Astrocyte of the spinal cord (primary cell): ENCODE results near the gene COG5.
A peak's percentile ranks its signal among the peaks of the same experiment; 100 is the strongest.

Experiments
- DNase-seq: peaks from one replicate; pipeline ENCODE4 v3.0.0; 2011; ENCODE audit warnings: low read depth, low spot score
- H3K4me3 ChIP-seq: 2 replicates; pipeline ENCODE4 v1.5.1; 2011; ENCODE audit warnings: low read depth, mild to moderate bottlenecking, low read length, moderate library complexity
- in situ Hi-C: cut with HindIII; loops from 2 replicates; pipeline ENCODE4 v1.10.0; 2017; ENCODE audit warnings: low sequenced_read_pairs
- TF ChIP-seq, protein P1 (sequence below): IDR thresholded peaks from 2 replicates; pipeline ENCODE4 v1.5.1; 2012; ENCODE audit warnings: low read depth, mild to moderate bottlenecking, low read length, inconsistent platforms

Gene COG5

DNA sequence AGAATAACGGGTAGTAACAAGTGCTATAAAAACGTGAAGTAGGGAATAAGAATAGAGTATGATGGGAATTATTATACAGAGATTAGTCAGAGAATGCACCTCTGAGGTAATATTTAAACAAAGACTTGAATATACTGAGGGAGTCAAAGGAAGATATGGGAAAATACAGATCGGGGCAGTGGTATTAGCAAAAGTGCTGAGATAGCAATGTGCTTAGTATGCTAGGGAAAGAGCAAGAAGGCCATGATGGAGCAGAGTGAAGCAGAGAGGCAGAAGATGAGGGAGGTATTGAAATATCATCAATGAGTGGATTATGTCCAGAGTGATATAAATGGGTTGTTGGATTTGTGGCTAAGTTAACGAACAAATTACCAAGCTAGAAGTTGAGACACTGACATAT, 190.4 kb downstream of the COG5 start:
- TF ChIP-seq, protein P1, sequence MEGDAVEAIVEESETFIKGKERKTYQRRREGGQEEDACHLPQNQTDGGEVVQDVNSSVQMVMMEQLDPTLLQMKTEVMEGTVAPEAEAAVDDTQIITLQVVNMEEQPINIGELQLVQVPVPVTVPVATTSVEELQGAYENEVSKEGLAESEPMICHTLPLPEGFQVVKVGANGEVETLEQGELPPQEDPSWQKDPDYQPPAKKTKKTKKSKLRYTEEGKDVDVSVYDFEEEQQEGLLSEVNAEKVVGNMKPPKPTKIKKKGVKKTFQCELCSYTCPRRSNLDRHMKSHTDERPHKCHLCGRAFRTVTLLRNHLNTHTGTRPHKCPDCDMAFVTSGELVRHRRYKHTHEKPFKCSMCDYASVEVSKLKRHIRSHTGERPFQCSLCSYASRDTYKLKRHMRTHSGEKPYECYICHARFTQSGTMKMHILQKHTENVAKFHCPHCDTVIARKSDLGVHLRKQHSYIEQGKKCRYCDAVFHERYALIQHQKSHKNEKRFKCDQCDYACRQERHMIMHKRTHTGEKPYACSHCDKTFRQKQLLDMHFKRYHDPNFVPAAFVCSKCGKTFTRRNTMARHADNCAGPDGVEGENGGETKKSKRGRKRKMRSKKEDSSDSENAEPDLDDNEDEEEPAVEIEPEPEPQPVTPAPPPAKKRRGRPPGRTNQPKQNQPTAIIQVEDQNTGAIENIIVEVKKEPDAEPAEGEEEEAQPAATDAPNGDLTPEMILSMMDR, result no peak
- DNase-seq, result no peak

DNA sequence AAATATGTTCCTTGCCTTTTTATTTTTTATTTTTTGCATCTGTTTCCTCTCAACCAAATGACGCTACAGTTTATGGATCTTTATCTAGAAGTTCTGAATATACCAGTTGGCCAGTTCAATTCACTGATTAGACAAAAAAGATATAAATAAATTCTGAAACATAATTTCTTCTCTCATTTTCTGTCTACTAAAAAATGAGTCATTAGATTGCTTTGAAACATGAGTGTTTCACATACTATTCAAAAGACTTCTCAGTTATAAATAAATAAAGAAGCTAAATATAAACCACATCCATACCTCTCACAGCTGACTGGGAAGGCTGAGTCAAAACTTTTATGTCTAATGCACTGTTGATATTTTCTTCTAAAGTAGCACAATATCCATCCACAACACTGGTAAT, 191.4 kb downstream of the COG5 start:
- H3K4me3 ChIP-seq, result no peak overlapping the region
- in situ Hi-C loops, result no loop called here
- peak; percentile 55 for DNase-seq
- TF ChIP-seq, protein P1, result no peak

More for the DNA sequence above, 190.4 kb downstream of the COG5 start:
- H3K4me3 ChIP-seq, result no peak overlapping the region
- in situ Hi-C loops, result no loop called here

DNA sequence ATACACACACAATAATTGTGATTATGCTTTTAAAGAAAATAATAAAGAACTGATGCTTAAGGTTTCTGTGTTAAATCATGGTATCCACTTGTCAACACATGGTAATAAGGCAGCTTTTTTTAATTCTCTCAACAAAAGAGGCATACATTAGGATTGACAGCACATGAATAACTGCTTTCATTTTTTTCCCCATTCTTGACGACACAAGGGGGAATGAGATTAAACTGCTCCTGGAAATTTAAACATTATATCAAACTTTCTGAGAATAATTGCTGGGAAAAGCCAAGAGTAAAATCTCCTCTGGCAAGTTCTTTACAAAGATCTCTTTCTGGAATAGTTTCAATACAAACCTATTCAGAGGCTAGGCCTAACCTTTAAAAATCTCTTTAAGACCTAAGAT, 192.9 kb downstream of the COG5 start:
- in situ Hi-C loops, result no loop called here
- no peak for DNase-seq
- no peak overlapping the region for H3K4me3 ChIP-seq
- TF ChIP-seq, protein P1, result no peak

DNA sequence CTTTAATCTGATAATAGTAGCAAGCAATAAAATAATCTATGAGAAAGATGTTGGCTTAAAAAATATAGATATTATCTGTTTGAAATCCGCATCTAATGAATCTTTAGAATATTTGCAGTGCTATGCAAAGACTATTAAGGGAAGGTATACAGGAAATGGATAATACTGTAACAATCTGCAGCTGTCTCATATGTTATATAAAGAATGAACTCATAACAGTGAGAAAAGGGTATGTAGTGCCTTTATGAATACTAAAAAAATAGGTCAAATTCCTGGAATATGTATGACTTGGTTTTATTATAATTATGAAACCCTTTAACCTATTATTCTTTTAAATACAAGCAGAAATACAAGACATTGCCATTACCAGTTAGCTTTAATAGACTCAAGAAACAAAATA, 198.9 kb downstream of the COG5 start:
- DNase-seq, result no peak
- in situ Hi-C loops, result no loop called here
- TF ChIP-seq, protein P1, result no peak
- H3K4me3 ChIP-seq, result no peak overlapping the region

DNA sequence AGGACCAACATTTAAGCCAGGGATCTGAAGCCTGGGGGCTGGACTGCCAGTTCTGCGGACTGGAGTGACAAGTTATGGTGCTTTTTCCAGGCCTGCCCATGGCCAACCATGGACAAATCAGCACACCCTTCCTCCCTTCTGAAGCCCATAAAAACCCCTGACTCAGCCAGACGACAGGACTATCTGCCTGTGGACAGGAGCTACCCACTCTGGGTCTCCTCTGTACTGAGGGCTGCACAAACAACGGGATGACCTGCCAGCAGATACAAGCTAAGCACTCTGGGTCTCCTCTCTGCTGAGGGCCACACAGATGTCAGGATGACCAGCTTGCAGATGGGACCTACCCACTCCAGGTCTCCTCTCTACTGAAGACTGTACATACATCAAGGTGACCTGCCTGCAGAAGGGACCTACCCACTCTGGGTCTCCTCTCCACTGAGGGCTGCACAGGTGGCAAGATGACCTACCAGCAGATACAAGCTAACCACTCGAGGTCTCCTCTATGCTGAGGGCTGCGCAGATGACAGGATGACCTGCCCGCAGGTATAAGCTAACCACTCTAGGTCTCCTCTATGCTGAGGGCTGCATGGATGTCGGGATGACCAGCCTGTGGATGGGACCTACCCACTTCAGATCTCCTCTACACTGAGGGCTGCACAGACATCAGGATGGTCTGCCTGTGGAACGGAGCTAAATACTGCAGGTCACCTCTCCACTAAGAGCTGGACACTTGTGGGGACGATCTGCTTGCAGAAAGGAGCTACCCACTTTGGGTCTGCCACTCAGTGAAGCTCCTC, 204.0 kb downstream of the COG5 start:
- in situ Hi-C loops, result no loop called here
- no peak overlapping the region for H3K4me3 ChIP-seq
- TF ChIP-seq, protein P1, result no peak
- DNase-seq, result no peak

DNA sequence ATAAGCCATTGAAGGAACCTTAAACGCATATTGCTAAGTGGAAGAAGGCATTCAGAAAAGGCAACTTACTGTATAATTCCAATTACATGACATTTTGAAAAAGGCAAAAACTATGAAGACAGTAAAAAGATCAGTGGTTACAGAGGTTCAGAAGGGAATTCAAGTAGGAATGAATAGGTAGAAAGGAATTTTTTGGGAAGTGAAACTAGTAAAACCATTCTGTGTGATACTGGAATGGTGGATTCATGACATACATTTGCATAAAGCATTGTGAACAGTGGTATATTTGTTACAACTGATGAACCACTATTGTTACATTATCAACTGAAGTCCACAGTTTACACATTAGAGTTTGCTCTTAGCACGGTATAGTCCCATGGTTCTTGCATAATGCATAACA, 208.1 kb downstream of the COG5 start:
- TF ChIP-seq, protein P1, result no peak
- in situ Hi-C loops, result no loop called here
- H3K4me3 ChIP-seq, result no peak overlapping the region
- DNase-seq, result peak; percentile 25

DNA sequence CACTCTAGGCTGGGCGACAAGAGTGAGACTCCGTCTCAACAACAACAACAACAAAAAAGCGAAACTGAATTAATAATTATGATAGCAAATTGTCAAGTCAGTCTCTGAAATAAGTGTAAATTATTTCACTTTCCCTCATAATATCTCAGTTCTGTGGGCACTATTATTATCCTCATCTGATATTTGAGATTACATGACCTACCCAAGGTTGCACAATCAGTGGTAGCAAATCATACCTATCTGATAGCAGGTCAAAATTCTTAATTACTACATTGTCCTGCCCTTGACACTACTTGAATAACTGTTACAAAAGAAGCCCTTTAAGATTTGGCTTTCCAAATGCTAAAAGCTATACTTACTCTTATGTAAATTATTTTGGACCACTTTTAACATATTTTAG, 209.1 kb downstream of the COG5 start:
- TF ChIP-seq, protein P1, result no peak
- in situ Hi-C loops, result no loop called here
- H3K4me3 ChIP-seq, result no peak overlapping the region
- no peak for DNase-seq
